PC-9 (cell line): ENCODE data around the gene ALKBH3.

ENCODE experiments used
- CTCF ChIP-seq: fragments of 200-600 bp; sonication (generic); conservative IDR thresholded peaks from 2 replicates; pipeline ENCODE4 v1.6.1; 2017; ENCODE audit warnings: mixed run types, antibody characterized with exemption, mild to moderate bottlenecking, moderate library complexity
- EZH2 ChIP-seq: fragments of 200-600 bp; sonication (generic); IDR thresholded peaks from 2 replicates; pipeline ENCODE4 v1.8.0; 2017; ENCODE audit warnings: antibody characterized with exemption, low read depth

GRCh38 chr11:43919852-43920597 lies 39.4 kb downstream of the ALKBH3 start:
- TF ChIP-seq CTCF (no peak), EZH2 (no peak)
